ENCODE measurements around the gene MICAL3. TPM values are rescaled to one million over a fixed set of nuclear protein-coding genes. Genes with fewer than 3 reads are reported as not detected.

The MICAL3 gene
- total and polyA plus RNA-seq, 2 of the 8 experiments (the other 6 are each of a cell fraction or from before 2014, with no cell fraction given), result 8.3 to 41.8 TPM

DNA sequence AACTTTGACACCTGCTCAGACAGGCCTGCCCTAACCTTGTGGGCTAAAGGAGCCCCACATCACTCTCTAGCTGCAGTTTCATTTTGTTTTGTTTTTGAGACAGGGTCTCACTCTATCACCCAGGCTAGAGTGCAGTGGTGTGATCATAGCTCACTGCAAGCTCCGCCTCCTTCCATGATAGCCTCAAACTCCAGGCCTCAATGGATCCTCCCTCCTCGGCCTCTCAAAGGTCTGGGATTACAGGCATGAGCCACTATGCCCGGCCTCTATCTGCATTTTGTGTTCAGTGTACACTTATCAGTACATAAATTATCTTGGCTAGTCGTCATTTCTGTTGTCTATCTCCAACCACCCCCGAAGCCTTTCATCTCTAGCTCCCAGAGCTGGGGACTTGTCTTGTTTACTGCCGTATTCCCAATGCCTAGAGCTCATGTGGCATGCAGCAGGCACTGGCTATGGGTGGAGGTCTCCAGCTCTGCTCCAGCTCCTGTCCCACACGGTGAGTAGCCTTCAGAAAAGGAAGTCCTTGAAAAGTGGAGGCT lies 31.3 kb upstream of the MICAL3 start:
- H2BK5ac ChIP-seq (ENCODE audit: low read depth, low read length), result no peak overlapping the region
- no peak overlapping the region for H3K4ac ChIP-seq (replicated peaks; ENCODE audit: insufficient read length, low read depth, low read length)
- no peak overlapping the region for H3K9ac ChIP-seq (replicated peaks in 1 of 4; ENCODE audit: extremely low read depth in 1 of 4, low read depth in 3 of 4, low read length in 3 of 4)
- no peaks in the 10 kb centered on the region; a peak in 1 of 7 replicates for H3K27me3 ChIP-seq (replicated peaks in 1 of 4; ENCODE audit: control insufficient read depth in 3 of 4, extremely low read depth in 1 of 4, insufficient read depth in 3 of 4, low read length in 3 of 4)
- no peaks in the 10 kb centered on the region for H3K79me1 ChIP-seq (ENCODE audit: low read depth, low read length)
- H3K4me2 ChIP-seq (ENCODE audit: insufficient read depth in 1 of 2, low read depth in 2 of 2, low read length in 2 of 2), result no peak overlapping the region
- no peaks in the 10 kb centered on the region for H3K23me2 ChIP-seq (ENCODE audit: low read depth, low read length)
- no peak overlapping the region for H3K14ac ChIP-seq (ENCODE audit: insufficient read length)
- no peak overlapping the region for H3K4me3 ChIP-seq (ENCODE audit: extremely low read depth in 1 of 4, insufficient read depth in 2 of 4, low read depth in 3 of 4, low read length in 4 of 4)
- H3K36me3 ChIP-seq (ENCODE audit: control insufficient read depth in 2 of 4, insufficient read depth in 4 of 4, low read length in 3 of 4), result no peaks in the 10 kb centered on the region
- no peaks in the 10 kb centered on the region for H4K20me1 ChIP-seq (replicated peaks in 1 of 2; ENCODE audit: control insufficient read depth in 1 of 2, insufficient read depth in 2 of 2, low read length in 2 of 2)
- H3K27ac ChIP-seq (ENCODE audit: low read depth, low read length), result no peak overlapping the region
- H3K23ac ChIP-seq (ENCODE audit: insufficient read length), result no peak overlapping the region
- peaks cover 0 to under 1% (median 0%) of the 10 kb centered on the region in 4 experiments; a peak in 1 of 7 replicates for H3K4me1 ChIP-seq (replicated peaks in 1 of 4; ENCODE audit: control insufficient read depth in 3 of 4, insufficient read depth in 4 of 4, low read length in 3 of 4)
- no peaks in the 10 kb centered on the region for H3K79me2 ChIP-seq (ENCODE audit: control insufficient read depth in 1 of 2, insufficient read depth in 2 of 2, low read length in 2 of 2)
- H2BK12ac ChIP-seq (ENCODE audit: low read depth, low read length), result 0 out of 2 replicates have a peak overlapping the region, but pooled peaks have one; percentile 4
- 0 out of 4 replicates have a peak, but pooled peaks cover 0 to 3% of the 10 kb centered on the region in 2 experiments for H3K9me3 ChIP-seq (ENCODE audit: insufficient read depth in 2 of 2, low read depth in 1 of 2, low read length in 1 of 2)
- DNase-seq (ENCODE audit: low read depth in 1 of 2, low spot score in 2 of 2), result no peak
- H4K8ac ChIP-seq (ENCODE audit: extremely low read depth, insufficient read depth, low read length), result no peak overlapping the region
- WGBS, 2 experiments (ENCODE audit: extremely low coverage in 1 of 2, insufficient coverage in 1 of 2, insufficient read length in 1 of 2, insufficient replicate concordance in 2 of 2, low coverage in 1 of 2, low lambda C conversion rate in 2 of 2, missing lambda C conversion rate in 1 of 2), result 82% methylated on average over 7 of the region's 7 CpGs; no CpG with 5 or more reads in 1 of the 2 experiments
- H2AK5ac ChIP-seq (ENCODE audit: low read depth, low read length), result no peak overlapping the region
- H3K56ac ChIP-seq (replicated peaks; ENCODE audit: insufficient read length, low read depth, low read length), result no peak overlapping the region
- no peak overlapping the region for H2AFZ ChIP-seq (ENCODE audit: low read length)
- CTCF ChIA-PET (ENCODE audit: partially characterized antibody), result interaction anchor here (1.2 to 3.4 kb wide), 4 partner anchors 9 to 226 kb away, joined by 3 to 20 read pairs (median 6); partner anchors contain the start of gene PEX26
- POLR2A ChIA-PET (ENCODE audit: partially characterized antibody), result no interaction called here
- no peak overlapping the region for H3K18ac ChIP-seq (ENCODE audit: extremely low read depth, low read length)
- no peak for FAIRE-seq
- H4K91ac ChIP-seq (replicated peaks; ENCODE audit: insufficient read length, low read length), result no peak overlapping the region
- TF ChIP-seq CBX8 (IDR thresholded peaks at IDR 0.05; ENCODE audit: borderline replicate concordance, low read depth, low read length) (no peak), ASH2L (IDR thresholded peaks at IDR 0.05; ENCODE audit: low read length) (no peak), SIN3A (conservative IDR thresholded peaks at IDR 0.05 in 1 of 2, IDR thresholded peaks at IDR 0.05 in 1 of 2; ENCODE audit: low read depth in 1 of 2, low read length in 2 of 2) (no peak), EZH2 (IDR thresholded peaks at IDR 0.05; ENCODE audit: low read depth, low read length, severe bottlenecking) (no peak), RNF2 (IDR thresholded peaks at IDR 0.05; ENCODE audit: borderline replicate concordance, low read depth, low read length, missing control alignments, poor library complexity, severe bottlenecking) (no peak), GABPA (IDR thresholded peaks at IDR 0.05; ENCODE audit: borderline replicate concordance, insufficient read depth, low read length) (no peak), MAFK (IDR thresholded peaks at IDR 0.05; ENCODE audit: low read depth, low read length) (no peak), CHD2 (IDR thresholded peaks at IDR 0.05; ENCODE audit: low read length) (no peak), CHD1 (IDR thresholded peaks at IDR 0.05; ENCODE audit: low read depth, low read length) (no peak), EP300 (IDR thresholded peaks at IDR 0.05; ENCODE audit: borderline replicate concordance in 1 of 2, low read depth in 2 of 2, low read length in 2 of 2) (no peak)
- no peak overlapping the region for H2BK120ac ChIP-seq (replicated peaks; ENCODE audit: low read depth, low read length)
- H2BK20ac ChIP-seq (ENCODE audit: low read length), result no peak overlapping the region
- H2BK15ac ChIP-seq (ENCODE audit: low read length), result no peak overlapping the region
- no peak overlapping the region for H4K5ac ChIP-seq (ENCODE audit: insufficient read length, low read depth, low read length)
